Thyroid gland (tissue), 4 donors: ENCODE data around the gene FNTB.

Experiments
- POLR2A ChIP-seq, 2 donors: fragments of 450-650 bp; IDR thresholded peaks; one replicate each; pipeline ENCODE4 v1.6.1; 2017; ENCODE audit warnings: antibody characterized with exemption in 2 of 2, mild to moderate bottlenecking in 2 of 2, moderate library complexity in 1 of 2
- TF ChIP-seq, protein P1 (sequence below), 6 experiments: fragments of 200-600 bp in 3 of 6; fragments of 450-650 bp in 3 of 6; sonication (generic) in 3 of 6; IDR thresholded peaks; one replicate each; pipeline ENCODE4 v1.5.1; 2016 to 2019; ENCODE audit warnings: antibody characterized with exemption in 6 of 6, mild to moderate bottlenecking in 2 of 6, inconsistent platforms in 1 of 6, moderate library complexity in 1 of 6

GRCh38 chr14:65042731-65043372 is 56.2 kb downstream of the FNTB start:
- TF ChIP-seq POLR2A (IDR thresholded peaks at IDR 0.05), result no peak
- TF ChIP-seq, protein P1, sequence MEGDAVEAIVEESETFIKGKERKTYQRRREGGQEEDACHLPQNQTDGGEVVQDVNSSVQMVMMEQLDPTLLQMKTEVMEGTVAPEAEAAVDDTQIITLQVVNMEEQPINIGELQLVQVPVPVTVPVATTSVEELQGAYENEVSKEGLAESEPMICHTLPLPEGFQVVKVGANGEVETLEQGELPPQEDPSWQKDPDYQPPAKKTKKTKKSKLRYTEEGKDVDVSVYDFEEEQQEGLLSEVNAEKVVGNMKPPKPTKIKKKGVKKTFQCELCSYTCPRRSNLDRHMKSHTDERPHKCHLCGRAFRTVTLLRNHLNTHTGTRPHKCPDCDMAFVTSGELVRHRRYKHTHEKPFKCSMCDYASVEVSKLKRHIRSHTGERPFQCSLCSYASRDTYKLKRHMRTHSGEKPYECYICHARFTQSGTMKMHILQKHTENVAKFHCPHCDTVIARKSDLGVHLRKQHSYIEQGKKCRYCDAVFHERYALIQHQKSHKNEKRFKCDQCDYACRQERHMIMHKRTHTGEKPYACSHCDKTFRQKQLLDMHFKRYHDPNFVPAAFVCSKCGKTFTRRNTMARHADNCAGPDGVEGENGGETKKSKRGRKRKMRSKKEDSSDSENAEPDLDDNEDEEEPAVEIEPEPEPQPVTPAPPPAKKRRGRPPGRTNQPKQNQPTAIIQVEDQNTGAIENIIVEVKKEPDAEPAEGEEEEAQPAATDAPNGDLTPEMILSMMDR (IDR thresholded peaks at IDR 0.05), result no peak
